ENCODE data around the gene SREK1IP1.
A peak's percentile ranks its signal among the peaks of the same experiment; 100 is the strongest.

The SREK1IP1 gene

DNA sequence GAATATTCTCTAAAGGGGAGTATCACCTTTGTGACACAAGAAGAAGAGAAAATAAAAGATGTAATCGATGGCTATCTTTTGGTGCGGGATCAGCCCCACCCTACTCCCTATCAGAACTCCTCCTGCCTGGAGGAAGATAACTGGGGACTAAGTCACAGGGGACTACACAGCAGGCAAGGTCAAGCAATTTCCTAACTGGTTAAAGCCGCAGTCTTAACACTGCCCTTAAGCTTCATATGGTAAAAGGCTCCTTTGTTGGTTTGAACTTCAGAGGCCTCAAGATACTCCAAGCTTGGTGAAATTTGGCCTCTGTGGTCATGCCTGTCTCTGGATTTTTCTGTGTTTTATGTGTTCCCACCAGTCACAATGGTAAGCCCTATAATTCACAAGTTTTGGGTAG, 79.5 kb downstream of the SREK1IP1 start:
- no peak overlapping the region for H3K4me3 ChIP-seq (ENCODE audit: low read length)
- DNase-seq (ENCODE audit: low read depth), result no peak
- TF ChIP-seq, protein P1, sequence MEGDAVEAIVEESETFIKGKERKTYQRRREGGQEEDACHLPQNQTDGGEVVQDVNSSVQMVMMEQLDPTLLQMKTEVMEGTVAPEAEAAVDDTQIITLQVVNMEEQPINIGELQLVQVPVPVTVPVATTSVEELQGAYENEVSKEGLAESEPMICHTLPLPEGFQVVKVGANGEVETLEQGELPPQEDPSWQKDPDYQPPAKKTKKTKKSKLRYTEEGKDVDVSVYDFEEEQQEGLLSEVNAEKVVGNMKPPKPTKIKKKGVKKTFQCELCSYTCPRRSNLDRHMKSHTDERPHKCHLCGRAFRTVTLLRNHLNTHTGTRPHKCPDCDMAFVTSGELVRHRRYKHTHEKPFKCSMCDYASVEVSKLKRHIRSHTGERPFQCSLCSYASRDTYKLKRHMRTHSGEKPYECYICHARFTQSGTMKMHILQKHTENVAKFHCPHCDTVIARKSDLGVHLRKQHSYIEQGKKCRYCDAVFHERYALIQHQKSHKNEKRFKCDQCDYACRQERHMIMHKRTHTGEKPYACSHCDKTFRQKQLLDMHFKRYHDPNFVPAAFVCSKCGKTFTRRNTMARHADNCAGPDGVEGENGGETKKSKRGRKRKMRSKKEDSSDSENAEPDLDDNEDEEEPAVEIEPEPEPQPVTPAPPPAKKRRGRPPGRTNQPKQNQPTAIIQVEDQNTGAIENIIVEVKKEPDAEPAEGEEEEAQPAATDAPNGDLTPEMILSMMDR (conservative IDR thresholded peaks at IDR 0.05; ENCODE audit: low read depth, low read length), result no peak

GRCh38 chr5:64688391-64688790, 80.1 kb downstream of the SREK1IP1 start:
- DNase-seq (ENCODE audit: low read depth), result no peak
- no peak overlapping the region for H3K4me3 ChIP-seq (ENCODE audit: low read length)

DNA sequence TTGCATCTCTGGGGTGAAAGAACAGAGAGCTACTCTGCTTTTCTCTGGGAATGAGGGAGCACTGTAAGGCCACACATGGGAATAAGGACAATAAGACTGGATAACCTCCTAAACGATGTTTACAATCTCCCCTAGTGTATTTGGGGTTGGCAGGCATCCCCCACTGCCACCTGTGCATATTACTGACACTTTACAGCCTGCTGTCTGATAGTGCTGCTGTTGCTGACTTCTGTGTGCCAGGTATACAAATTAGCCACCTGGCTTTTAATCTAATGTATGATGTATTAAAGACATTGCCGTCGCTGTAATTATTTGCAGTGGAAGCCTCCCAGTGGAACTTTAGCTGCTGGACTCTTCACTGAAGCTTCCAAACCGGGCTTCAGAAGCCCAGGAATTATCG, 82.6 kb downstream of the SREK1IP1 start:
- H3K4me3 ChIP-seq (ENCODE audit: low read length), result no peak overlapping the region
- DNase-seq (ENCODE audit: low read depth), result no peak
- TF ChIP-seq, protein P1 (conservative IDR thresholded peaks at IDR 0.05; ENCODE audit: low read depth, low read length), result no peak

More at GRCh38 chr5:64688391-64688790, 80.1 kb downstream of the SREK1IP1 start:
- TF ChIP-seq, protein P1 (conservative IDR thresholded peaks at IDR 0.05; ENCODE audit: low read depth, low read length), result no peak

GRCh38 chr5:64682608-64683007, 85.9 kb downstream of the SREK1IP1 start:
- no peak overlapping the region for H3K4me3 ChIP-seq (ENCODE audit: low read length)
- TF ChIP-seq, protein P1 (conservative IDR thresholded peaks at IDR 0.05; ENCODE audit: low read depth, low read length), result no peak
- DNase-seq (ENCODE audit: low read depth), result no peak

GRCh38 chr5:64680289-64680688, 88.2 kb downstream of the SREK1IP1 start:
- DNase-seq (ENCODE audit: low read depth), result no peak
- TF ChIP-seq, protein P1 (conservative IDR thresholded peaks at IDR 0.05; ENCODE audit: low read depth, low read length), result peak; percentile 32
- H3K4me3 ChIP-seq (ENCODE audit: low read length), result no peak overlapping the region

DNA sequence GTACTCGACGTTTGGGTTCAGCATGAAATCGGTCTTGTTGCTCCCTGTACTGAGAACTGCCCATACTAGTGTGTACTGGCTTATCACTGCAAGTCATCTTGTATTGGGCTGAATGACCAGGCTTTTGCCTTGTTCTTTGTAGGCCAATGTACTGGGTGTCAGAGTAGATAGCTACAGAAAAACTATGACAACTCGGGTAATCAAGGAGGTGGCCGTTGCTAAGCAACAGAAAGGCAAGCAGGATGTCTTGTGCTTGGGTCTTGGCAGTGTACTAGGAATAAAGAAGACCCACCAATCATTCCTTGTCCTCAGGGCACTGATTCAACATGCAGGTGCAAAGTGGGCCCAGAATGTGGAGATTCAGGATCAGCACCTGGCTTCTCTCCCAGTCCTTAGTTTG, 90.1 kb downstream of the SREK1IP1 start:
- no peak for DNase-seq (ENCODE audit: low read depth)
- TF ChIP-seq, protein P1 (conservative IDR thresholded peaks at IDR 0.05; ENCODE audit: low read depth, low read length), result no peak

GRCh38 chr5:64671678-64672077, 96.8 kb downstream of the SREK1IP1 start:
- no peak for DNase-seq (ENCODE audit: low read depth)
- H3K4me3 ChIP-seq (ENCODE audit: low read length), result no peak overlapping the region
- TF ChIP-seq, protein P1 (conservative IDR thresholded peaks at IDR 0.05; ENCODE audit: low read depth, low read length), result no peak

More for the DNA sequence above, 90.1 kb downstream of the SREK1IP1 start:
- H3K4me3 ChIP-seq (ENCODE audit: low read length), result no peak overlapping the region
